Stomach (tissue), 9 donors: ENCODE data around the gene BST1. TPM values are rescaled to one million over a fixed set of nuclear protein-coding genes. Genes with fewer than 3 reads are reported as not detected.

ENCODE experiments used
- DNase-seq, 2 donors: peaks; one replicate each; pipeline versions ENCODE4 v3.0.0 to v3.0.0-alpha.2; 2013 to 2019
- H3K27ac ChIP-seq, 5 donors: fragments of 200-600 bp in 4 of 5; sonication (generic) in 4 of 5; one replicate each; pipeline ENCODE4 v1.5.1; 2013 to 2019; ENCODE audit warnings: mild to moderate bottlenecking in 1 of 5, moderate library complexity in 1 of 5
- H3K27me3 ChIP-seq, 3 donors: fragments of 200-600 bp; sonication (generic); one replicate each; pipeline ENCODE4 v1.5.1; 2017 to 2019; ENCODE audit warnings: mixed run types in 1 of 3
- H3K36me3 ChIP-seq, 4 donors: fragments of 200-600 bp; sonication (generic); 1 replicate in 3 of 4; 2 replicates in 1 of 4; pipeline ENCODE4 v1.5.1; 2016 to 2019
- H3K4me1 ChIP-seq, 4 donors: fragments of 200-600 bp; sonication (generic); one replicate each; pipeline ENCODE4 v1.5.1; 2016 to 2019
- H3K4me3 ChIP-seq, 4 donors: fragments of 200-600 bp; sonication (generic) in 3 of 4; one replicate each; pipeline ENCODE4 v1.5.1; 2016 to 2019; ENCODE audit warnings: mild to moderate bottlenecking in 1 of 4
- H3K9me3 ChIP-seq, 4 donors: fragments of 200-600 bp; sonication (generic); one replicate each; pipeline ENCODE4 v1.5.1; 2016 to 2019
- CTCF ChIP-seq, 7 experiments: fragments of 450-650 bp in 4 of 7; fragments of 200-600 bp in 3 of 7; sonication (generic) in 3 of 7; IDR thresholded peaks; one replicate each; pipeline ENCODE4 v1.5.1; 2016 to 2019; ENCODE audit warnings: antibody characterized with exemption in 7 of 7, control low read depth in 2 of 7, mild to moderate bottlenecking in 1 of 7
- EP300 ChIP-seq: sonication (generic); formaldehyde crosslinking; IDR thresholded peaks from one replicate; pipeline ENCODE4 v1.6.1; 2017; ENCODE audit warnings: antibody characterized with exemption
- POLR2A ChIP-seq, 4 donors: fragments of 450-650 bp; IDR thresholded peaks; one replicate each; pipeline ENCODE4 v1.6.1; 2016; ENCODE audit warnings: antibody characterized with exemption in 4 of 4, control low read depth in 2 of 4, mild to moderate bottlenecking in 1 of 4, moderate library complexity in 1 of 4
- POLR2AphosphoS5 ChIP-seq, 3 donors: sonication (generic); formaldehyde crosslinking; IDR thresholded peaks; one replicate each; pipeline ENCODE4 v1.6.1; 2016; ENCODE audit warnings: antibody characterized with exemption in 3 of 3
- WGBS, 5 donors: extraction: QIAGEN DNeasy Blood & Tissue Kit in 3 of 5; methylation state at CpG; one replicate each; pipeline versions ENCODE4 v1.1.5 to v1.1.7; 2013 to 2018; 5-methylcytosine and 5-hydroxymethylcytosine counted together
- intact Hi-C: fragments of 100-400 bp; cut with DNase I; formaldehyde crosslinking; loops from one replicate; pipeline ENCODE4 v1.15.1; 2023; ENCODE audit warnings: low total_unique reads
- polyA plus RNA-seq, 3 donors: library from polyadenylated mRNA; stranded (reverse); fragments of 200-250 nt; gene quantifications; one replicate each; pipeline ENCODE4 v1.2.3, GENCODE V29; 2013
- total RNA-seq, 5 donors: library from RNA; depleted of rRNA; stranded (reverse); fragments of >200 nt; gene quantifications; one replicate each; pipeline versions ENCODE4 v1.1.0 to v1.2.3, GENCODE V29; 2014 to 2016
- donor health status: healthy with polysubstance abuse.
- donor health status: Bipolar disorder and iron deficiency.
- donor health status: healthy.

BST1 gene
- total and polyA plus RNA-seq, 8 donors: 2.1 to 8.4 (median 2.8) TPM; not detected in 3

- intact Hi-C loops: no loop called here
- DNase-seq: no peak
- no peaks in the 10 kb centered on the region for H3K36me3 ChIP-seq
- H3K4me3 ChIP-seq: no peak overlapping the region
- WGBS, 5 donors: 66 to 87% (median 77%) methylated on average over 3 of the region's 3 CpGs
- H3K4me1 ChIP-seq: no peaks in the 10 kb centered on the region
- TF ChIP-seq CTCF (IDR thresholded peaks at IDR 0.05): no peak
- no peak for TF ChIP-seq POLR2AphosphoS5 (IDR thresholded peaks at IDR 0.05)
- TF ChIP-seq POLR2A (IDR thresholded peaks at IDR 0.05): no peak
- TF ChIP-seq EP300: no peak
- H3K27me3 ChIP-seq: no peaks in the 10 kb centered on the region
- H3K9me3 ChIP-seq: no peaks in the 10 kb centered on the region
- no peak overlapping the region for H3K27ac ChIP-seq
Observed at GRCh38 chr4:15695729-15696128, 7.1 kb upstream of the BST1 start.

GRCh38 chr4:15696866-15697265 lies 6.0 kb upstream of the BST1 start:
- TF ChIP-seq POLR2AphosphoS5 (IDR thresholded peaks at IDR 0.05): no peak
- TF ChIP-seq EP300: no peak
- TF ChIP-seq POLR2A (IDR thresholded peaks at IDR 0.05): no peak
- TF ChIP-seq CTCF (IDR thresholded peaks at IDR 0.05): no peak
- Histone ChIP-seq H3K4me1 (no peaks in the 10 kb centered on the region), H3K4me3 (no peak overlapping the region), H3K27me3 (no peaks in the 10 kb centered on the region), H3K9me3 (no peaks in the 10 kb centered on the region), H3K36me3 (no peaks in the 10 kb centered on the region), H3K27ac (no peak overlapping the region)
- intact Hi-C loops: no loop called here
- DNase-seq: no peak
- WGBS, 5 donors: 84 to 100% (median 96%) methylated on average over 1 of the region's 1 CpG

GRCh38 chr4:15703439-15703838 lies 574 bp downstream of the BST1 start:
- no peaks in the 10 kb centered on the region for H3K9me3 ChIP-seq
- H3K27me3 ChIP-seq: no peaks in the 10 kb centered on the region
- peak overlapping the region in 4 of 5 donors; percentile 44 to 71 (median 67) for H3K27ac ChIP-seq
- H3K4me3 ChIP-seq: peak overlapping the region; percentile 50 to 59 (median 58)
- WGBS, 5 donors: 77 to 90% (median 87%) methylated on average over 11 of the region's 11 CpGs
- no peak for TF ChIP-seq EP300
- DNase-seq: no peak
- H3K36me3 ChIP-seq: no peaks in the 10 kb centered on the region
- peaks cover 4 to 13% (median 12%) of the 10 kb centered on the region in 4 donors for H3K4me1 ChIP-seq
- intact Hi-C loops: no loop called here

- Histone ChIP-seq H3K27me3 (no peaks in the 10 kb centered on the region), H3K4me1 (peaks cover 4 to 13% (median 12%) of the 10 kb centered on the region in 4 donors), H3K27ac (no peak overlapping the region), H3K36me3 (no peaks in the 10 kb centered on the region), H3K4me3 (no peak overlapping the region), H3K9me3 (no peaks in the 10 kb centered on the region)
- TF ChIP-seq EP300 (no peak), POLR2A (IDR thresholded peaks at IDR 0.05) (no peak), CTCF (IDR thresholded peaks at IDR 0.05) (no peak), POLR2AphosphoS5 (IDR thresholded peaks at IDR 0.05) (no peak)
- DNase-seq: no peak
- intact Hi-C loops: no loop called here
Observed at GRCh38 chr4:15704129-15704528, 1.3 kb downstream of the BST1 start.

GRCh38 chr4:15706646-15707362 lies 3.9 kb downstream of the BST1 start:
- Histone ChIP-seq H3K27me3 (no peaks in the 10 kb centered on the region), H3K27ac (peak overlapping the region in 1 of 5 donors; percentile 23), H3K4me3 (no peak overlapping the region), H3K36me3 (no peaks in the 10 kb centered on the region), H3K4me1 (peaks cover 4 to 13% (median 12%) of the 10 kb centered on the region in 4 donors), H3K9me3 (no peaks in the 10 kb centered on the region)
- no peak for DNase-seq
- intact Hi-C loops: no loop called here
- TF ChIP-seq POLR2A (IDR thresholded peaks at IDR 0.05): no peak
- TF ChIP-seq CTCF (IDR thresholded peaks at IDR 0.05): no peak
- TF ChIP-seq EP300: no peak
- TF ChIP-seq POLR2AphosphoS5 (IDR thresholded peaks at IDR 0.05): no peak
- WGBS, 5 donors: 42 to 55% (median 43%) methylated on average over 3 of the region's 3 CpGs
